MM.1S (cell line): ENCODE data around the gene EXOSC6.
"Not testable (repeated sequence)": the region's sequence is repeated elsewhere in the genome, so short reads cannot be mapped to it uniquely, and the experiment has no call there.

Source experiments
- CTCF ChIP-seq: fragments of 300-600 bp; sonication (generic); IDR thresholded peaks from 2 replicates; pipeline ENCODE4 v1.5.1; 2016; ENCODE audit warnings: antibody characterized with exemption, low read length, mixed read lengths
- EZH2phosphoT487 ChIP-seq: fragments of 300-600 bp; sonication (generic); IDR thresholded peaks from 2 replicates; pipeline ENCODE4 v1.6.1; 2018; ENCODE audit warnings: antibody characterized with exemption, low read length

- not testable (repeated sequence) for TF ChIP-seq CTCF, EZH2phosphoT487
Measured at GRCh38 chr16:70198666-70199065, 53.1 kb downstream of the EXOSC6 start.
